Kidney tubule cell (primary cell): ENCODE data around the gene EGFR.
A peak's percentile ranks its signal among the peaks of the same experiment; 100 is the strongest.

Experiments
- DNase-seq: peaks from one replicate; pipeline ENCODE4 v3.0.0-alpha.2; 2018; ENCODE audit warnings: low spot score

EGFR gene

GRCh38 chr7:55250313-55250712 lies 231.5 kb downstream of the EGFR start:
- peak; percentile 64 for DNase-seq

GRCh38 chr7:55251313-55251712 lies 232.5 kb downstream of the EGFR start:
- no peak for DNase-seq

GRCh38 chr7:55251911-55252310 lies 233.1 kb downstream of the EGFR start:
- no peak for DNase-seq

- no peak for DNase-seq
Measured at GRCh38 chr7:55252386-55252785, 233.6 kb downstream of the EGFR start.

GRCh38 chr7:55253188-55253587 lies 234.4 kb downstream of the EGFR start:
- no peak for DNase-seq

- no peak for DNase-seq
Measured at GRCh38 chr7:55254242-55254595, 235.4 kb downstream of the EGFR start.

- peak; percentile 75 for DNase-seq
Measured at GRCh38 chr7:55254596-55255495, 236.0 kb downstream of the EGFR start.

- DNase-seq: peak; percentile 80
Measured at GRCh38 chr7:55255496-55256445, 237.0 kb downstream of the EGFR start.

- DNase-seq: peak; percentile 76
Measured at GRCh38 chr7:55258631-55259030, 239.8 kb downstream of the EGFR start.

- DNase-seq: peak; percentile 62
Measured at GRCh38 chr7:55260171-55260570, 241.4 kb downstream of the EGFR start.

GRCh38 chr7:55260676-55261385 lies 242.0 kb downstream of the EGFR start:
- peak; percentile 82 for DNase-seq
